HG03469 (cell line): ENCODE measurements around the gene TEKT5.
"Not testable (repeated sequence)": the region's sequence is repeated elsewhere in the genome, so short reads cannot be mapped to it uniquely, and the experiment has no call there.

Source experiments
- ATAC-seq: cut with Tn5 transposase; IDR thresholded peaks from one replicate; pipeline ENCODE4 v1.9.1; 2021; ENCODE audit warnings: mild to moderate bottlenecking, moderate library complexity, moderate number of reproducible peaks; ENCODE audit not compliant: unreplicated experiment

TEKT5 gene

DNA sequence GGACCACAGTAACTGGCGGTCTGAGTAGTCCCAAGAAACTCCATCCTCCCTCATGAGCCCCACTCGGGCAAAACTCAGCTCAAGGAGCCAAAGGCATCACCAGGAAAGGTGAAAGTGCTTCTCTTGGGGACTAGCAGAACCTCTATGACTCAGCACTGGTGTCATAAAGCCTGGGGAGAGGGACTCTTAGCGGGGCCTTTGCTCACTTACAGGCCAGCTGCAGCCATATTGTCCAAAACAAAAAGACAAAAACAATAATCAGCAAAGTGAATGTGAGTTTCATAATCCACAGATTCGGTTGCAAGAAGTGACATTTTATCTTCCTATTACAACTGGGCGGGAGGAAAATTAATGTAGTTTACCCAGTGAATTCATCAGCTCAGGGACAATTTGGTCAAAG is at the start of gene TEKT5:
Gene TEKT5, minus strand, starts transcription at position 101 of the 400 bp plus-strand sequence. Its CDS starts 57 bp downstream, at position 44.
- ATAC-seq, result no peak

DNA sequence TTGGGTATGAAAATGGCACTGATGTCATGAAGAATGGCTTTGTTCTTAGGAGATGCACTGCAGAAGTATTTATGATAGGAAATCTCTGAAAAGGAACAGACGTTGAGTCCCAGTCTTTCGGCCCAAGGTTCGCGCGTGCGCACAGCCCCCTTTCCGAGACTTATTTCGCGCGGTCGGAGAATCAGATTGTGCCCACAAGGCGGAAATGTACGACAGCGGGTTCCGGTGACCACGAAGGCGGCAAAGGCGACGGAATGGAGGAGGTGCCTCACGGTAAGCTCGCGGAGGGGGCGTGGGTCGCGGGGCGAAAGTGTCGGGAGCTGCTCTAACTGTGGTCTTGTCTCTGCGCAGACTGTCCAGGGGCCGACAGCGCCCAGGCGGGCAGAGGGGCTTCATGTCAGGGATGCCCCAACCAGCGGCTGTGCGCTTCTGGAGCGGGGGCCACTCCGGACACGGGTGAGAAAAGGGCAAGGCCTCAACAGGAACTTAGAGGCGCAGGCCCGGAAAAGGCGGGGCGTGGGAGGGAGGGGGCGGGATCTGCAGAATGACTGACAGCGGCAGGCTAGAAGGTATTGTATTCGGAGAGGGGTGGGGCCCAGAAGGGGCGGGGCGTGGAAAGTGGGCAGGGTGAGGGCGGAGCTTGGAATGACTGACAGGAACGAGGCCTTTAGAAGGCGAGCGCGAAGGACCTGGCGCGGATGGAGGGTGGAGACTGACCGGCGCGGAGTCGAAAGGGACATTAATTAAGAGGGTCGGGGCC is 49.1 kb upstream of the TEKT5 start, which contains the start of gene NUBP1:
Gene NUBP1, plus strand, starts transcription at position 233 of the 760 bp plus-strand sequence. Its CDS starts 22 bp downstream, at position 255.
- peak; percentile 40 for ATAC-seq

- ATAC-seq, result no peak
Observed at GRCh38 chr16:10743227-10743609, 48.5 kb upstream of the TEKT5 start.

- ATAC-seq, result no peak
Observed at GRCh38 chr16:10741844-10742243, 47.1 kb upstream of the TEKT5 start.

- not testable (repeated sequence) for ATAC-seq
Observed at GRCh38 chr16:10741249-10741648, 46.5 kb upstream of the TEKT5 start.

- no peak for ATAC-seq
Observed at GRCh38 chr16:10740845-10741208, 46.1 kb upstream of the TEKT5 start.

DNA sequence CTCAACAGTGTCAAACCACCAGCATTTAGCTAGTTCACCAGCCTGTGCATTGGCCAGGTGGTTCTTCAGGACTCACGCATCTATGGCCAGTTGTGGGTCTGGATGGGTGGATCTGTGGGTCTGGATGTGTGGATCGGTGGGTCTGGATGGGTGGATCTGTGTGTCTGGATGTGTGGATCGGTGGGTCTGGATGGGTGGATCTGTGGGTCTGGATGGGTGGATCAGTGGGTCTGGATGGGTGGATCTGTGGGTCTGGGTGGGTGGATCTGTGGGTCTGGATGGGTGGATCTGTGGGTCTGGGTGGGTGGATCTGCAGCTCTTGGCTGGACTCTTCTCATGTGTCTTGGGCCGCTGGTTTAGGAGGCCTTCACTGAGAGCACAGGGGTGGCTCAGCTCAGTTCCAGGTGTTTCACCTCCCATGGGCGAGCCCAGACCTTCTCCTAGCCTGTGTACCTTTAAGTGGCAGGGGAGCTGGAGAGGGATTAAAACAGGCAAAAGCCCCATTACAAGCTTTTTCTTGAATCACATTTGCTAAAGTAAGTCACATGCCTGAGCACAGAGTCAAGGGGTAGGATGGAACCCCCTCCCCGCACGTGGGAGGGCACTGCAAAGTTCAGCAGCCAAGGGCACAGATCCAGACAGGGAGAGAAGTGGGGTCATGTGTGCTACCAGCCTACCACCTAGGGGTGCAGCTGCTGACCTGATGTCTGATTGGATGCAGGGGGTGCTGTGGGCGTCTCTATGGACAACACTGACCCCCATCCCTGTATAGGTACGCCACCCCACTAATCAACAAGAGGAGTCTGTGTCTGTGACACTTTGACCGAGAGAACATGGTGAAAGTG is 45.5 kb upstream of the TEKT5 start:
- ATAC-seq, result no peak

GRCh38 chr16:10738231-10739077 is 43.7 kb upstream of the TEKT5 start:
- ATAC-seq, result no peak

DNA sequence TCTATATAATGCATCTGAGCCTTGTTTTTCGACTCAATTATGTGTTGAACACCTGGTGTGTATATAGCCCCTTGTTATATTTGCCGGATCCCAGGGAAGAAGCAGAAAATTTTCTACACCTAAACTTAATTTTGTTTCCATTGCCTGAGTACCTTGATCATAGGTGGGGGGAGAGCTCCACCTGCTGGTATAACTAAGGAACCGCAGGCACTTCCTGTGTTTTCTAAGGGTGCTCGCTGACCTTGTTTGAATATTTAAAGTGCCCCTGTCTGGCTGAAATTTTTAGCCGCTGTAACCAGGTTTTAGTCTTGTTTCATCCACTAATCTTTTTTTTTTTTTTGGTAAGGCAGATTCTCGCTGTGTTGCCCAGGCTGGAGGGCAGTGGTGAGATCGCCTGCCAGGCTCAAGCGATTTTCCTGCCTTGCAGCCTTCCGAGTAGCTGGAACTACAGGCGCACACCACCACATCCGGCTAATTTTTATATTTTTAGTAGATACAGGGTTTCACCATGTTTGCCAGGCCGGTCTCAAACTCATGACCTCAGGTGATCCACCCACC is 42.4 kb upstream of the TEKT5 start:
- no peak for ATAC-seq

- ATAC-seq, result no peak
Observed at GRCh38 chr16:10731790-10732189, 37.1 kb upstream of the TEKT5 start.

DNA sequence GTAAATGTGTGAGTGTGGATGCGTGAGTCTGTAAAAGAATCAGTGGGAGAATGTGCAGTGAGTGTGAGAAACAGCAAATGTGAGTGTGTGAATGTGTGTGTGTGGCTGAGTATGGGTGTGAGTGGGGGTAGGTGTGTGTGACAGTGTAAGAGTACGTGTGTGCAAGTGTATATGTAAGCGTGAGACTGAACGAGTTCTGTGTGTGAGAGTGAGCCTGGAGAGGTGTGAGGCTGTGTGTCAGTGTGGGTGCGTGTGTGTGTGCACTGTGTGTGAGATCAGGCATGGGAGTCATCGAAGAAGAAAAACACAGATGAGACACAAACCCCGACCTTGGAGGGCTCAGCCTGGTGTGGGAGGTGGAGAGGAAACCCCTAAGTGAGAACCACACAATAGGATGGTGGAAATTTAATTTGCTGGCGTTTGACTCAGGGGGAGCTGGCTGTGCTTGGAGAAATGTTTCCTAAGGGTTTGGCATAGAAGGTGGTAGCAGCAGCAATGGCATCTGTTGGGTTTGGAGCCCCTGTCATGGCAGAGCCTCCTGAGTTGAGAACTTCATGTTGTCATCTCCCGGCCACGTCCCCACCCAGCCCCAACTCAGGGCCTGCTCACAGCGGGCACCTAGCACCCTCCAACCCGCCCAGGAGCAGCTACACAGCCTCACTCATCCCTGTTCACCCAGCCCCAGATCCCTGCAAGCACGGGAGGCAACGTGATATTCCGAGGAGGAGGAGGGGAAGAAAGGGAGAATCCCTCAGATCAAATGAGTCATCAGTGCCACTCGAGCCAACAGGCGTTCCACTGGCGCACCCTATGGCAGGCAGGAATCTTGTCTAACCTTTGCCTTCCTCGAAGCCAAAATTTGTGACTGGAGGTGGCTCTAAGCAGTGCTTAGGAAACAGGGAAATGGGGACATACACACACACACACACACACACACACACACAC is 34.6 kb upstream of the TEKT5 start:
- ATAC-seq, result no peak

GRCh38 chr16:10728003-10728887 is 33.5 kb upstream of the TEKT5 start:
- ATAC-seq, result no peak

GRCh38 chr16:10708969-10709368 is 14.2 kb upstream of the TEKT5 start:
- ATAC-seq, result no peak

GRCh38 chr16:10699756-10700155 is 5.0 kb upstream of the TEKT5 start:
- ATAC-seq, result no peak

GRCh38 chr16:10694306-10694705 is 424 bp downstream of the TEKT5 start:
- ATAC-seq, result no peak

- no peak for ATAC-seq
Observed at GRCh38 chr16:10693889-10694288, 841 bp downstream of the TEKT5 start.

DNA sequence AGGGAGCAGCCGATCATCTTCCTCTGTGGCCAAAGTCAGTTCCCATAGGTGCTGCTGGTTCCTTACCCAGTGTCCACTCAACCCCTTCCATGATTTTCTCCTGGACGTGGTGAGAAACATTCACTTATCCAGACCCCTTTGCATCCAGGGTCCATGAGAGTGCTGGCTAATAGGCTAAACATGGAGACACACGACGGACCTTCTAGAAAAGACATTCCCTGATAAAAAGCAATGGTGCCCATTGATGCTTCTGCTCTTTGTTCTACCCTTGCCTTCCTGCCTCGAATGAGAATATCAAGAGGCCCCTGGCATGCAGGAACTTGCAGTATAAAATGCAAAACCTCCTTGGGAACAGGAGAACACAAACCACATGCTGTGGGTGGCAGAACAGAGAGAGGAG is 2.3 kb downstream of the TEKT5 start:
- no peak for ATAC-seq

GRCh38 chr16:10688726-10689125 is 6.0 kb downstream of the TEKT5 start:
- no peak for ATAC-seq

GRCh38 chr16:10688291-10688690 is 6.4 kb downstream of the TEKT5 start:
- ATAC-seq, result no peak
